ENCODE measurements around the gene SMIM24. TPM values are rescaled to one million over a fixed set of nuclear protein-coding genes. Genes with fewer than 3 reads are reported as not detected.
"Not testable (repeated sequence)": the region's sequence is repeated elsewhere in the genome, so short reads cannot be mapped to it uniquely, and the experiment has no call there.

SMIM24 gene
- polyA plus RNA-seq, 1 experiment = 0.12 TPM

- TF ChIP-seq CTCF (IDR thresholded peaks at IDR 0.05; ENCODE audit: insufficient read depth, low read depth, low read length) = no peak
- Histone ChIP-seq H3K27me3 (ENCODE audit: control insufficient read depth, insufficient read depth, low read length) (no peaks in the 10 kb centered on the region), H3K4me3 (ENCODE audit: low read depth, low read length) (no peak overlapping the region), H3K36me3 (ENCODE audit: control insufficient read depth, insufficient read depth, low read length) (peaks cover 26% of the 10 kb centered on the region)
- CTCF ChIA-PET = interaction anchor here (1.3 kb wide), 2 partner anchors 39 to 69 kb away, joined by 4 to 6 read pairs; no protein-coding TSS in a partner anchor
- DNase-seq (ENCODE audit: low read depth) = no peak
- POLR2A ChIA-PET = no interaction called here
Measured at GRCh38 chr19:3433313-3433712, 47.0 kb downstream of the SMIM24 start.

GRCh38 chr19:3431760-3432397, 48.4 kb downstream of the SMIM24 start:
- CTCF ChIA-PET = interaction anchor here (0.8 to 4.2 kb wide), 5 partner anchors 11 to 105 kb away, joined by 3 to 41 read pairs (median 5); no protein-coding TSS in a partner anchor
- Histone ChIP-seq H3K36me3 (ENCODE audit: control insufficient read depth, insufficient read depth, low read length) (peaks cover 24% of the 10 kb centered on the region), H3K27me3 (ENCODE audit: control insufficient read depth, insufficient read depth, low read length) (no peaks in the 10 kb centered on the region), H3K4me3 (ENCODE audit: low read depth, low read length) (no peak overlapping the region)
- TF ChIP-seq CTCF (IDR thresholded peaks at IDR 0.05; ENCODE audit: insufficient read depth, low read depth, low read length) = no peak
- DNase-seq (ENCODE audit: low read depth) = no peak
- POLR2A ChIA-PET = no interaction called here

DNA sequence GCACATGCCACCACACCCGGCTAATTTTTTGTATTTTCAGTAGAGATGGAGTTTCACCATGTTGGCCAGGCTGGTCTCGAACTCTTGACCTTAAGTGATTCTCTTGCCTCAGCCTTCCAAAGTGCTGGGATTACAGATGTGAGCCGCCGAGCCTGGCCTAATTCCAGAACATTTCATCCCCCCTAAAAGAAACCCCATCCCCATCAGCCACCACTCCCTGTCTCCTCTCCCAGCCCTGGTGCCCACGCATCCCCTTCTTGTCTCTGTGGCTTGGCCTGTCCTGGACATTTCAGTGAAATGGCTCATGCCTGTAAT, 50.0 kb downstream of the SMIM24 start:
- DNase-seq (ENCODE audit: low read depth); H3K27me3 ChIP-seq (ENCODE audit: control insufficient read depth, insufficient read depth, low read length); POLR2A ChIA-PET; H3K4me3 ChIP-seq (ENCODE audit: low read depth, low read length): not testable (repeated sequence)
- peaks cover 24% of the 10 kb centered on the region for H3K36me3 ChIP-seq (ENCODE audit: control insufficient read depth, insufficient read depth, low read length)
- CTCF ChIA-PET = interaction anchor here (0.5 to 4.2 kb wide), 33 partner anchors 8 to 207 kb away, joined by 3 to 41 read pairs (median 5); no protein-coding TSS in a partner anchor

DNA sequence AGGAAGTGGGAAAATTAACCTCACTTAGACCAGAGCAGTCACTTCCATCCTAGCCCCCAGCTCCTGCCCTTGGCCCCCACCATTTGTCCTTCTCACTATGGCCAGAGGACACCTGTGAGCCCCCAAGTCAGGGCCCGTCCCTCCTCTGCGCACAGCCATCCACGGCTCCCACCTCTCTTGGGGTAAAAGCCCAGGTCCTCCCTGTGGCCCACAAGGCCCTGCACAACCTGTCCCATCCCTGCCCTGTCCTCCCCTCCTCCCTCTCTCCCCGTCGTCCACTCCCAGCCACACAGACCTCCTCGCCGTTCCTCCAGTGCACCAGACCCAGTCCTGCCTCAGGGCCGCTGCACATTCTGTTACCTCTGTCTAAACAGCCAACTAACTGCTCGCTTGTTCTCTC, 53.9 kb downstream of the SMIM24 start:
- no peak for DNase-seq (ENCODE audit: low read depth)
- POLR2A ChIA-PET = no interaction called here

More for the DNA sequence above, 53.9 kb downstream of the SMIM24 start:
- Histone ChIP-seq H3K27me3 (ENCODE audit: control insufficient read depth, insufficient read depth, low read length) (no peaks in the 10 kb centered on the region), H3K4me3 (ENCODE audit: low read depth, low read length) (no peak overlapping the region), H3K36me3 (ENCODE audit: control insufficient read depth, insufficient read depth, low read length) (peaks cover 4% of the 10 kb centered on the region)
- no peak for TF ChIP-seq CTCF (IDR thresholded peaks at IDR 0.05; ENCODE audit: insufficient read depth, low read depth, low read length)
- CTCF ChIA-PET = interaction anchor here (0.6 to 1.5 kb wide), 2 partner anchors 61 to 62 kb away, joined by 3 read pairs; no protein-coding TSS in a partner anchor

Small RNAs within 50 kb of the gene (small RNA-seq; reads per million reads assigned to genes)
- not detected for gene RF00212 (ENCODE audit: insufficient read length, low read depth, low replicate concordance)

Other genes starting within 250 kb of the SMIM24 start
- gene NFIC, start 113.9 kb downstream of the SMIM24 start, polyA plus RNA-seq (2011; rRNA removed) = 3.7 and 5.0 TPM in 2 replicates
- gene SMIM44, start 2.9 kb upstream of the SMIM24 start, polyA plus RNA-seq (2011; rRNA removed) = not detected in 2 replicates
- 3.9 and 8.3 TPM in 2 replicates for gene DOHH, start 20.1 kb upstream of the SMIM24 start, polyA plus RNA-seq (2011; rRNA removed)
- gene FZR1, start 25.8 kb upstream of the SMIM24 start, polyA plus RNA-seq (2011; rRNA removed) = 20.4 and 52.3 TPM in 2 replicates
- not detected in 2 replicates for gene TEKTIP1, start 58.6 kb upstream of the SMIM24 start, polyA plus RNA-seq (2011; rRNA removed)
- 35.0 and 54.7 TPM in 2 replicates for gene MFSD12, start 77.1 kb upstream of the SMIM24 start, polyA plus RNA-seq (2011; rRNA removed)
- 39.7 and 54.2 TPM in 2 replicates for gene HMG20B, start 92.4 kb upstream of the SMIM24 start, polyA plus RNA-seq (2011; rRNA removed)
- gene GIPC3, start 105.0 kb upstream of the SMIM24 start, polyA plus RNA-seq (2011; rRNA removed) = 0.36 and 0.63 TPM in 2 replicates
- gene TBXA2R, start 126.3 kb upstream of the SMIM24 start, polyA plus RNA-seq (2011; rRNA removed) = 0.54 and 1.2 TPM in 2 replicates
- gene CACTIN, start 146.3 kb upstream of the SMIM24 start, polyA plus RNA-seq (2011; rRNA removed) = 9.3 and 13.8 TPM in 2 replicates
- gene PIP5K1C, start 219.9 kb upstream of the SMIM24 start, polyA plus RNA-seq (2011; rRNA removed) = 14.2 and 35.3 TPM in 2 replicates
- gene TJP3, start 227.9 kb upstream of the SMIM24 start, polyA plus RNA-seq (2011; rRNA removed) = not detected in 2 replicates